ENCODE measurements around the gene THSD4. TPM values are rescaled to one million over a fixed set of nuclear protein-coding genes. Genes with fewer than 3 reads are reported as not detected.
"Not testable (repeated sequence)": the region's sequence is repeated elsewhere in the genome, so short reads cannot be mapped to it uniquely, and the experiment has no call there.

THSD4 gene
- total RNA-seq, 2 experiments from 2014 or later: not detected

GRCh38 chr15:71262599-71262998 lies 147.3 kb downstream of the THSD4 start:
- no peaks in the 10 kb centered on the region for H3K4me1 ChIP-seq (ENCODE audit: insufficient read depth, low read length)
- ATAC-seq (ENCODE audit: poor library complexity) (no peak), DNase-seq (no peak)
- intact Hi-C loops (cut with DNase I, micrococcal nuclease): no loop called here
- H3K27me3 ChIP-seq (ENCODE audit: control insufficient read depth in 1 of 2, insufficient read depth in 2 of 2, low read length in 2 of 2): peaks cover 3 to 8% of the 10 kb centered on the region in 2 experiments
- Mint-ChIP-seq H3K4me3 (no peak overlapping the region), H3K27me3 (peaks cover 44% of the 10 kb centered on the region), H3K9me3 (peaks cover 3% of the 10 kb centered on the region), H3K27ac (no peak overlapping the region), H3K36me3 (ENCODE audit: low read depth) (no peaks in the 10 kb centered on the region), H3K4me1 (ENCODE audit: low read depth) (no peaks in the 10 kb centered on the region)
- ChIA-PET CTCF (no interaction called here), POLR2A (no interaction called here)
- peaks cover 0 to 10% of the 10 kb centered on the region in 2 experiments for H3K9me3 ChIP-seq (ENCODE audit: control insufficient read depth in 1 of 2, insufficient read depth in 1 of 2, low read length in 2 of 2)
- no peaks in the 10 kb centered on the region for H3K36me3 ChIP-seq (ENCODE audit: insufficient read depth, low read length)
- no peak overlapping the region for H3K27ac ChIP-seq (ENCODE audit: low read depth in 1 of 2, low read length in 2 of 2)
- no peak for TF ChIP-seq CTCF (IDR thresholded peaks at IDR 0.05)
- no peak overlapping the region for H3K4me3 ChIP-seq (ENCODE audit: low read length)

GRCh38 chr15:71265606-71266005 lies 150.3 kb downstream of the THSD4 start:
- H3K27ac ChIP-seq (ENCODE audit: low read depth in 1 of 2, low read length in 2 of 2); intact Hi-C loops (cut with DNase I, micrococcal nuclease); H3K4me1 ChIP-seq (ENCODE audit: insufficient read depth, low read length); DNase-seq; H3K36me3 Mint-ChIP-seq (ENCODE audit: low read depth); H3K36me3 ChIP-seq (ENCODE audit: insufficient read depth, low read length); CTCF ChIA-PET; H3K4me3 ChIP-seq (ENCODE audit: low read length); POLR2A ChIA-PET; H3K9me3 Mint-ChIP-seq; H3K4me3 Mint-ChIP-seq; ATAC-seq (ENCODE audit: poor library complexity); H3K4me1 Mint-ChIP-seq (ENCODE audit: low read depth); H3K27ac Mint-ChIP-seq; H3K27me3 ChIP-seq (ENCODE audit: control insufficient read depth in 1 of 2, insufficient read depth in 2 of 2, low read length in 2 of 2): not testable (repeated sequence)
- peaks cover 0 to 10% of the 10 kb centered on the region in 2 experiments for H3K9me3 ChIP-seq (ENCODE audit: control insufficient read depth in 1 of 2, insufficient read depth in 1 of 2, low read length in 2 of 2)
- H3K27me3 Mint-ChIP-seq: peaks cover 57% of the 10 kb centered on the region

- Mint-ChIP-seq H3K27me3 (peaks cover 18% of the 10 kb centered on the region), H3K4me3 (no peak overlapping the region), H3K4me1 (ENCODE audit: low read depth) (no peaks in the 10 kb centered on the region), H3K27ac (no peak overlapping the region), H3K36me3 (ENCODE audit: low read depth) (no peaks in the 10 kb centered on the region), H3K9me3 (peaks cover 5% of the 10 kb centered on the region)
- ChIA-PET CTCF (interaction anchor here (1.3 kb wide), 1 partner anchor 19 kb away, joined by 3 read pairs; no protein-coding TSS in a partner anchor), POLR2A (no interaction called here)
- intact Hi-C loops (cut with DNase I, micrococcal nuclease): no loop called here
- no peak for TF ChIP-seq CTCF (IDR thresholded peaks at IDR 0.05)
- Histone ChIP-seq H3K9me3 (ENCODE audit: control insufficient read depth in 1 of 2, insufficient read depth in 1 of 2, low read length in 2 of 2) (no peaks in the 10 kb centered on the region), H3K4me3 (ENCODE audit: low read length) (no peak overlapping the region), H3K27me3 (ENCODE audit: control insufficient read depth in 1 of 2, insufficient read depth in 2 of 2, low read length in 2 of 2) (no peaks in the 10 kb centered on the region), H3K4me1 (ENCODE audit: insufficient read depth, low read length) (no peaks in the 10 kb centered on the region), H3K36me3 (ENCODE audit: insufficient read depth, low read length) (no peaks in the 10 kb centered on the region), H3K27ac (ENCODE audit: low read depth in 1 of 2, low read length in 2 of 2) (no peak overlapping the region)
- DNase-seq: no peak
- ATAC-seq (ENCODE audit: poor library complexity): no peak
These were observed 156.1 kb downstream of the THSD4 start for GRCh38 chr15:71271327-71271726.

- DNase-seq (no peak), ATAC-seq (ENCODE audit: poor library complexity) (no peak)
- H3K4me3 ChIP-seq (ENCODE audit: low read length): no peak overlapping the region
- H3K27ac Mint-ChIP-seq: no peak overlapping the region
- no peaks in the 10 kb centered on the region for H3K36me3 ChIP-seq (ENCODE audit: insufficient read depth, low read length)
- CTCF ChIA-PET: interaction anchor here (0.7 kb wide), 1 partner anchor 69 kb away, joined by 5 read pairs; no protein-coding TSS in a partner anchor
- H3K36me3 Mint-ChIP-seq (ENCODE audit: low read depth): no peaks in the 10 kb centered on the region
- H3K4me3 Mint-ChIP-seq: no peak overlapping the region
- POLR2A ChIA-PET: no interaction called here
- H3K27me3 ChIP-seq (ENCODE audit: control insufficient read depth in 1 of 2, insufficient read depth in 2 of 2, low read length in 2 of 2): no peaks in the 10 kb centered on the region
- peaks cover 12% of the 10 kb centered on the region for H3K27me3 Mint-ChIP-seq
- no peak for TF ChIP-seq CTCF (IDR thresholded peaks at IDR 0.05)
- no peak overlapping the region for H3K27ac ChIP-seq (ENCODE audit: low read depth in 1 of 2, low read length in 2 of 2)
- intact Hi-C loops (cut with DNase I, micrococcal nuclease): no loop called here
- no peaks in the 10 kb centered on the region for H3K4me1 Mint-ChIP-seq (ENCODE audit: low read depth)
- peaks cover 5% of the 10 kb centered on the region for H3K9me3 Mint-ChIP-seq
- H3K9me3 ChIP-seq (ENCODE audit: control insufficient read depth in 1 of 2, insufficient read depth in 1 of 2, low read length in 2 of 2): no peaks in the 10 kb centered on the region
- H3K4me1 ChIP-seq (ENCODE audit: insufficient read depth, low read length): no peaks in the 10 kb centered on the region
These were observed 157.7 kb downstream of the THSD4 start for GRCh38 chr15:71272932-71273331.

Measured in CD4-positive, alpha-beta T cell (primary cell).